ENCODE measurements around the gene PILRA.
"Not testable (repeated sequence)": the region's sequence is repeated elsewhere in the genome, so short reads cannot be mapped to it uniquely, and the experiment has no call there.

PILRA gene

DNA sequence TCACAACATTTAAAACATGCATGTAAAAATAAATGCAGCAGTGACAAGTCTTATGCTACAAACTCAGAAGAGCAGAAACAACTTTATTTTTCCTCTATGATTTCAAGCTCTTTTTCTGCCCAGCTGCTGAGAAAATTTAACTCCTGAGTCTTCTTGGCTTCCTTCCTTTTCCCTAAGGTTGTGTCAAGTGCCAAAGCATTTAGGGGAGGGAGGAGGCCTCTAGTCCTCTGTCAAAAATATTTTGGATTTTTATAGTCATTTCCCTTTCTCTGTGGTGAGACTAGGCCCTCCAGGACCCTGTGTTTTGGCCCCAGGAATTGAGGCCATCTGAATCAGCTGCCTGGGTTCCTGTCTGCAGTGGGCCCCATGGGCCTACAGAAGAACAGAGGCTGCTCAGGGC is 26.4 kb upstream of the PILRA start:
- H3K27ac ChIP-seq (ENCODE audit: low read length), result no peak overlapping the region
- H3K36me3 ChIP-seq (ENCODE audit: insufficient read depth, low read depth, low read length), result peaks cover 84% of the 10 kb centered on the region
- no peak overlapping the region for H3K4me3 ChIP-seq (ENCODE audit: low read length)
- no peaks in the 10 kb centered on the region for H3K4me1 ChIP-seq (ENCODE audit: insufficient read depth, low read length)
- H3K9me3 ChIP-seq (ENCODE audit: insufficient read depth, low read depth, low read length), result no peaks in the 10 kb centered on the region
- no peaks in the 10 kb centered on the region for H3K27me3 ChIP-seq (ENCODE audit: insufficient read depth, low read length)
- H3K9ac ChIP-seq (ENCODE audit: low read depth, low read length), result no peak overlapping the region

DNA sequence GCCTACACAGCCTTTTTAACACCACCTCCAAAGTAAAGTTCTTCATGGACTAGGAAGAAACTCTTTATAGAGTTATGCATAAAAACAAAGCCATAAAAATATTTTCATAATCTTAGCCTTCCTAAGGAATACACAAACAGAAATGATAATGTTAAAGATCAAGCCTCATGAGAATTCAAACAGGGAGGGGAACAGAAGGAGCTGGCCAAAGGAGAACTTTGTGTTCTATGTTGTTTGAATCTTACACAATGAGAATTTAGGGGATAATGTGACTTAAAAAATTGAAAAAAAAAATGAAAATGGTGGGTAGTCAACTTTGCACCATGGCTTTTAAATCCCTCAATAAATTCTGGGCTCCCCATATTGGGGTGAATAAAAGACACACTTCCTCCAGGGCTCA is 24.5 kb upstream of the PILRA start:
- Histone ChIP-seq H3K9me3 (ENCODE audit: insufficient read depth, low read depth, low read length) (no peaks in the 10 kb centered on the region), H3K4me3 (ENCODE audit: low read length) (no peak overlapping the region), H3K9ac (ENCODE audit: low read depth, low read length) (no peak overlapping the region), H3K27me3 (ENCODE audit: insufficient read depth, low read length) (no peaks in the 10 kb centered on the region), H3K27ac (ENCODE audit: low read length) (no peak overlapping the region), H3K36me3 (ENCODE audit: insufficient read depth, low read depth, low read length) (peaks cover 83% of the 10 kb centered on the region), H3K4me1 (ENCODE audit: insufficient read depth, low read length) (no peaks in the 10 kb centered on the region)

DNA sequence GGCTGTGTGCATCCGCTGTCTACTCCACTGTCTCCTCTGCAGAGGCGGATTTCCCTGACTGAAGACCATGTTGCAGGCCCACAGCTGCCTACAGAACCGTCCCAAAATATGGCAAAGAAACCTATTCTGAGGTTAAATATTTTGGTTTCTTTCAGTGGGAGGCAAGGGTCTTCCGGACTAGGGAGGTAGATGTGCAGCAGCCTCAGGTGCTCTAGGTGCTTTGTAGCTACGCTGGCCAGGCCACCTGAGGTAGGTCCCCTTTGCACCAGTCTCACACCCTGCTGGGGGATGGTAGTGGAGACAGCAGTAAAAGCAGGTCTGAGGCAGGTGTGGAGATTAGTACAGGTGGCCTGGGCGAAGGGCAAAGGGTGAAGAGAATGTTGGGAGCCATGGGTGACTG is 23.5 kb upstream of the PILRA start:
- Histone ChIP-seq H3K4me1 (ENCODE audit: insufficient read depth, low read length) (no peaks in the 10 kb centered on the region), H3K4me3 (ENCODE audit: low read length) (no peak overlapping the region), H3K27me3 (ENCODE audit: insufficient read depth, low read length) (no peaks in the 10 kb centered on the region), H3K27ac (ENCODE audit: low read length) (no peak overlapping the region), H3K9me3 (ENCODE audit: insufficient read depth, low read depth, low read length) (no peaks in the 10 kb centered on the region), H3K9ac (ENCODE audit: low read depth, low read length) (no peak overlapping the region), H3K36me3 (ENCODE audit: insufficient read depth, low read depth, low read length) (peaks cover 86% of the 10 kb centered on the region)

DNA sequence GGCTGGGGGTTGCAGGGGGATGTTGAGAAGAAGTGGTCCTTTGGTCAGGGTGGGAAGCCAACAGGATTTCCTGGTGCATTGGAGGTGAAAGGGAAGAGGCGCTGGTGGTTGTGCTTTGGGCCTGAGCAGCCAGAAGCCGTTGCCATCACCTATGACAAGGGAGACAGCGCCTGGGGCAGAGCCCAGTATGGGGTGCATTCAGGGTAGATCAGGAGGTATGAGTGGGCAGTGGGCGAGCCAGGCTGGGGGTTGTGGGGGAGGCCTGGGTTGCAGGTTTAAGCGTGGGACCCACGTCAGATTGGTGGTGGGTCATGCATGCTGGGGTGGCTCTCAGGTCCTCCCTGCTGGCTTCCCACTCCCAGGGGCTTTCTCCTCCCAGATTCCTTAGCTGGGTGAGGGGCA is 21.6 kb upstream of the PILRA start:
- H3K4me3 ChIP-seq (ENCODE audit: low read length), result no peak overlapping the region
- H3K27me3 ChIP-seq (ENCODE audit: insufficient read depth, low read length), result no peaks in the 10 kb centered on the region
- no peaks in the 10 kb centered on the region for H3K4me1 ChIP-seq (ENCODE audit: insufficient read depth, low read length)
- H3K9me3 ChIP-seq (ENCODE audit: insufficient read depth, low read depth, low read length), result no peaks in the 10 kb centered on the region
- peaks cover 85% of the 10 kb centered on the region for H3K36me3 ChIP-seq (ENCODE audit: insufficient read depth, low read depth, low read length)
- H3K27ac ChIP-seq (ENCODE audit: low read length), result no peak overlapping the region
- no peak overlapping the region for H3K9ac ChIP-seq (ENCODE audit: low read depth, low read length)

DNA sequence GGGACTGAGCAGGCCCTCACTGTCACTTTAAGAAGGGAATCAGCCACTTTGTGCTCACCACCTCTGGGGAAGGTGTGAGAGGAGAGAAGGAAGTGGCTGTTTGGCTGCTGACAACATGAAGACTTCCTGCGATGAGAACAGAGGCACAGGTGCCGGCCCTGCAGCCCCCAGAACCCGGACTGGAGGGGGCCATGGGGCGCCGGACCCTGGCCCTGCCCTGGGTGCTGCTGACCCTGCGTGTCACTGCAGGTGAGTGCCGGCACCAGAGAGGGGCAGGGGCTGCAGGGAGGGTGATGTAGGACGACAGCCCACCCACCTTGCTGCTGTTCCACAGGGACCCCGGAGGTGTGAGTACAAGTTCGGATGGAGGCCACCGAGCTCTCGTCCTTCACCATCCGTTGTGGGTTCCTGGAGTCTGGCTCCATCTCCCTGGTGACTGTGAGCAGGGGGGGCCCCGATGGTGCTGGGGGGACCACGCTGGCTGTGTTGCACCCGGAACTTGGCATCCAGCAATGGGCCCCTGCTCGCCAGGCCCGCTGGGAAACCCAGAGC is 21.0 kb upstream of the PILRA start:
- peaks cover 85% of the 10 kb centered on the region for H3K36me3 ChIP-seq (ENCODE audit: insufficient read depth, low read depth, low read length)
- not testable (repeated sequence) for H3K9ac ChIP-seq (ENCODE audit: low read depth, low read length); H3K27me3 ChIP-seq (ENCODE audit: insufficient read depth, low read length); H3K4me1 ChIP-seq (ENCODE audit: insufficient read depth, low read length); H3K27ac ChIP-seq (ENCODE audit: low read length); H3K9me3 ChIP-seq (ENCODE audit: insufficient read depth, low read depth, low read length); H3K4me3 ChIP-seq (ENCODE audit: low read length)

DNA sequence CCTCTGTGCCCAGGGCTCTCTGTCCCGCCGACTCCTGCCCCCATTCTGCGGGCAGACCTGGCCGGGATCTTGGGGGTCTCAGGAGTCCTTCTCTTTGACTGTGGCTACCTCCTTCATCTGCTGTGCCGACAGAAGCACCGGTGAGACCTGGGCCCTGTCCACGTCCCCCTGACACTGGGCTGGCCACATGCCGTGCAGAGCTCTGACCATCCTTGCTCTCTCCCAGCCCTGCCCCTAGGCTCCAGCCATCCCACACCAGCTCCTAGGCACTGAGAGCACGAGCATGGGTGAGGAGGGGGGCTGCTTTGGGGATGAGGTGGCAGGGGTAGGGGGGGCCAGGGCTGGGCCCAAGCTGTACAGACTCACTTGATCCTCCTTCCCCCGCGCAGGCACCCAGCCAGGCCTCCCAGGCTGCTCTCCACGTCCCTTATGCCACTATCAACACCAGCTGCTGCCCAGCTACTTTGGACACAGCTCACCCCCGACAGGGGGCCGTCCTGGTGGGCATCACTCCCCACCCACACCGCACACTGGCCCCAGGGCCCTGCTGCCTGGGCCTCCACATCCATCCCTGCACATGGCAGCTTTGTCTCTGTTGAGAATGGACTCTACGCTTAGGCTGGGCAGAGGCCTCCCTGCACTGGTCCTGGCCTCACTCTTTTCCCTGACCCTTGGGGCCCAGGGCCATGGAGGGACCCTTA is 20.2 kb upstream of the PILRA start:
- H3K36me3 ChIP-seq (ENCODE audit: insufficient read depth, low read depth, low read length), result peaks cover 85% of the 10 kb centered on the region
- H3K9me3 ChIP-seq (ENCODE audit: insufficient read depth, low read depth, low read length), result no peaks in the 10 kb centered on the region
- no peak overlapping the region for H3K4me3 ChIP-seq (ENCODE audit: low read length)

DNA sequence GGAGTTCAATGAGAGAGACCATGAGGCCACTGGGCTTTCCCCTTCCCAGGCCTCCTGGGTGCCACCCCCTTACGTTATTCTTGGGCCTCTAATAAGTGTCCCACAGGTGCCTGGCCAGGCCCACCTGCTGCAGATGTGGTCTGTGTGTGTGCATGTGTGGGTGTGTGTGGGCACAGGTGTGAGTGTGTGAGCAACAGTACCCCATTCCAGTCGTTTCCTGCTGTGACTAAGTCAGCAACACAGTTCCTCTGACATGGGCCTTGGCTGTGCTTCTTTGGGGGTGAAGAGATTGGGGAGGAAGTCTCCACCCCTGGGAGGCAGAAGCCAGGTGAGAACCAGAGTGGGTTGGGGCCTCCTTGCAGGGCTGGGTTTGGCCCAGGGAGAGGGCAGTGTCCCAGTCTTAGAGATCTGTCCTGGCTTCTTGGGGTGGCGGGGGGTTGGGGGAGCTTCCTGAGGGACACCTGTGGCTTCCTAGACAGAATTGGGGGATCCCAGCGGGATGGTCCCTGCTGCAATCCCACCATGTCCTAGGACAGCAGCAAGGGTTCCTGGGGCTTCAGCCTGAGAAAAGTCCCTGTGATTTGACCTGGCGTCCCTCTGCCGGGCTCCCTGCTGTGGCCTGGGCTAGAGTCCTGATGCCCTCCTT is 19.5 kb upstream of the PILRA start:
- Histone ChIP-seq H3K27me3 (ENCODE audit: insufficient read depth, low read length) (no peaks in the 10 kb centered on the region), H3K27ac (ENCODE audit: low read length) (no peak overlapping the region), H3K36me3 (ENCODE audit: insufficient read depth, low read depth, low read length) (peaks cover 88% of the 10 kb centered on the region), H3K4me3 (ENCODE audit: low read length) (no peak overlapping the region), H3K9ac (ENCODE audit: low read depth, low read length) (no peak overlapping the region), H3K9me3 (ENCODE audit: insufficient read depth, low read depth, low read length) (no peaks in the 10 kb centered on the region), H3K4me1 (ENCODE audit: insufficient read depth, low read length) (no peaks in the 10 kb centered on the region)

More for the DNA sequence above, 20.2 kb upstream of the PILRA start:
- no peaks in the 10 kb centered on the region for H3K27me3 ChIP-seq (ENCODE audit: insufficient read depth, low read length)
- H3K27ac ChIP-seq (ENCODE audit: low read length), result no peak overlapping the region
- no peaks in the 10 kb centered on the region for H3K4me1 ChIP-seq (ENCODE audit: insufficient read depth, low read length)
- H3K9ac ChIP-seq (ENCODE audit: low read depth, low read length), result no peak overlapping the region

DNA sequence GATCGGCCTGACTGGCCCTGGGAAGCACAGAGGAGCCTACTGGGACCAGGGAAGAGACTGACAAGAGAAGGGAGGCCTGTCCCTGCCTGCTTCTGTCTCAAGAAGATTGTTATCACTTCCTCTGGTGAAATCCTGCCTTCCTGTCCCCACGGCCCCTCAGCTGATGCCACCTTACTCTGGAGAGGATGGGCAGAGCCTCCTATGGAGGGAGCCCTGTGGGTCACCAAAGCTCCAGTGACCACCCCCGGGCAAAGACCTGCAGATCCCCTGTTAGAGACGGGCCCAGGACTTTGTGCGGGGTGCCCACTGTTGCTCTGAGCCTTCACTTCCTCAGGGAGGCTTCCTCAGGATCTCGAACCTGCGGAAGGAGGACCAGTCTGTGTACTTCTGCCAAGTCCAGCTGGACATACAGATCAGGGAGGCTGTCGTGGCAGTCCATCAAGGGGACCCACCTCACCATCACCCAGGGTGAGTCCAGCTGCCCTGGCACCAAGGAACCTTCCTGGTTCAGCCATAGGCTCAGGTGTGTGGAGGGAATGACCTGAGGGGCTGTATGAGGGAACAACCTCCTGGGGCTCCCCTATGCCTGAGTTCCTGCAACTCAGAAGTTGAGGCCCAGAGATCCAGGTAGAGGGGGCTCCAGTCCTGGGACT is 16.7 kb upstream of the PILRA start:
- Histone ChIP-seq H3K27ac (ENCODE audit: low read length) (no peak overlapping the region), H3K36me3 (ENCODE audit: insufficient read depth, low read depth, low read length) (peaks cover 88% of the 10 kb centered on the region), H3K4me1 (ENCODE audit: insufficient read depth, low read length) (no peaks in the 10 kb centered on the region), H3K4me3 (ENCODE audit: low read length) (no peak overlapping the region), H3K9ac (ENCODE audit: low read depth, low read length) (no peak overlapping the region), H3K27me3 (ENCODE audit: insufficient read depth, low read length) (no peaks in the 10 kb centered on the region), H3K9me3 (ENCODE audit: insufficient read depth, low read depth, low read length) (no peaks in the 10 kb centered on the region)

DNA sequence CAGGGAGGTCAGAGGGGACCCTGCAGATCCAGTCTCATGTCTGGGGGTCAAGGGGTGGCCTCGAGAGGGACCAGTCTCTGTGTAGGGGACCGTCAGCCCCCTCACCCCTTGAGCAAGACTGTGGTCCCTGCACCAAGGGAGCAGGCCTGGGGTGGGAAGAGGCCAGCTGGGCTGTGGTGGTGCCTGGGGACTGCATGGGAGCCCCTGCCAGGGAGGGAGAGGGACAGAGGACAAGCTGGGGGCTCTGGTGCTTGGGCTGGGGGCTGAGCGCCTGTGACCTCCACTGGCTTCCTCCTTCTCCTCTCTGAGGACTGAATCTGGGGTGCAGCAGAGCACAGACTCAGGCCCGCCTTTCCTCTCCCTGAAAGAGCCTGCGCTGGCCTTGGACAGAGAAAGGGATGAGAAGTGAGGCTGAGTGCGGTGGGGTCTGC is 16.1 kb upstream of the PILRA start:
- no peaks in the 10 kb centered on the region for H3K4me1 ChIP-seq (ENCODE audit: insufficient read depth, low read length)
- H3K36me3 ChIP-seq (ENCODE audit: insufficient read depth, low read depth, low read length), result peaks cover 90% of the 10 kb centered on the region
- no peaks in the 10 kb centered on the region for H3K27me3 ChIP-seq (ENCODE audit: insufficient read depth, low read length)
- no peak overlapping the region for H3K4me3 ChIP-seq (ENCODE audit: low read length)
- H3K9me3 ChIP-seq (ENCODE audit: insufficient read depth, low read depth, low read length), result no peaks in the 10 kb centered on the region
- H3K9ac ChIP-seq (ENCODE audit: low read depth, low read length), result no peak overlapping the region
- no peak overlapping the region for H3K27ac ChIP-seq (ENCODE audit: low read length)

DNA sequence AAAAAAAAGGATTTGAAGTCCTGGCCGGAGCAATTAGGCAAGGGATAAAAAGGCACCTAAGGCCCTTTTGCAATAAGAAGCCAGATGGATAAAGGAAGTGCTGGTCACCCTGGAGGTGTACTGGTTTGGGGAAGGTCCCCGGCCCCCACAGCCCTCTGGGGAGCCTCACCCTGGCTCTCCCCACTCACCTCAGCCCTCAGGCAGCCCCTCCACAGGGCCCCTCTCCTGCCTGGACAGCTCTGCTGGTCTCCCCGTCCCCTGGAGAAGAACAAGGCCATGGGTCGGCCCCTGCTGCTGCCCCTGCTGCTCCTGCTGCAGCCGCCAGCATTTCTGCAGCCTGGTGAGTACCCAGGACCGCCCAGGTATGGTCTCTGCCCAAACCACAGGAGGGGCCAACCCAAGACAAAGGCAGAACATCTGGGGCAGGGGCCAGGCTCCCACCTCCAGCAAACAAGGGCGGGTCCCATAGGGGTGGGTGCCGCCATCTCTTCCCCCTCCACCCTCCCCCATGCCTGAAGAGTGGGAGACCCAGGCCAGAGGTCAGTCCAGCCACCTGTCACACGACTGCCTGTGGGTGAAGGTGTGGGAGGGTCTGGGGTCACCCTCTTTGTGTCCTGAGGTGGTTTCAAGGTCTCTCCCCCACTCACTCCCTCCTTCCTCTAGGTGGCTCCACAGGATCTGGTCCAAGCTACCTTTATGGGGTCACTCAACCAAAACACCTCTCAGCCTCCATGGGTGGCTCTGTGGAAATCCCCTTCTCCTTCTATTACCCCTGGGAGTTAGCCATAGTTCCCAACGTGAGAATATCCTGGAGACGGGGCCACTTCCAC is 15.0 kb upstream of the PILRA start, which contains the start of gene PILRB:
Gene PILRB (plus strand): TSS at position 91 of the 830 bp plus-strand sequence. CDS start 186 bp downstream, at position 277.
- H3K36me3 ChIP-seq (ENCODE audit: insufficient read depth, low read depth, low read length), result peaks cover 93% of the 10 kb centered on the region

DNA sequence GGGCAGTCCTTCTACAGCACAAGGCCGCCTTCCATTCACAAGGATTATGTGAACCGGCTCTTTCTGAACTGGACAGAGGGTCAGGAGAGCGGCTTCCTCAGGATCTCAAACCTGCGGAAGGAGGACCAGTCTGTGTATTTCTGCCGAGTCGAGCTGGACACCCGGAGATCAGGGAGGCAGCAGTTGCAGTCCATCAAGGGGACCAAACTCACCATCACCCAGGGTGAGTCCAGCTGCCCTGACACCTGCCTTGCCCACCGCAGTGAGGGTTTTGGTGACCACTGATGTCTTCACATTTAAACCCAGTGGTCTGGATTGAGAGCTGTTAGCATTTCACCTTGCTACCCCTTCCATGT is 14.5 kb upstream of the PILRA start:
- no peaks in the 10 kb centered on the region for H3K9me3 ChIP-seq (ENCODE audit: insufficient read depth, low read depth, low read length)
- no peak overlapping the region for H3K4me3 ChIP-seq (ENCODE audit: low read length)
- no peak overlapping the region for H3K27ac ChIP-seq (ENCODE audit: low read length)
- H3K36me3 ChIP-seq (ENCODE audit: insufficient read depth, low read depth, low read length), result peaks cover 91% of the 10 kb centered on the region
- H3K4me1 ChIP-seq (ENCODE audit: insufficient read depth, low read length), result no peaks in the 10 kb centered on the region
- H3K27me3 ChIP-seq (ENCODE audit: insufficient read depth, low read length), result no peaks in the 10 kb centered on the region
- H3K9ac ChIP-seq (ENCODE audit: low read depth, low read length), result no peak overlapping the region

More for the DNA sequence above, 15.0 kb upstream of the PILRA start, which contains the start of gene PILRB:
- H3K27me3 ChIP-seq (ENCODE audit: insufficient read depth, low read length), result no peaks in the 10 kb centered on the region
- H3K4me1 ChIP-seq (ENCODE audit: insufficient read depth, low read length), result no peaks in the 10 kb centered on the region
- H3K9ac ChIP-seq (ENCODE audit: low read depth, low read length), result no peak within 1 kb of the TSS
- H3K9me3 ChIP-seq (ENCODE audit: insufficient read depth, low read depth, low read length), result no peaks in the 10 kb centered on the region
- H3K27ac ChIP-seq (ENCODE audit: low read length), result no peak within 1 kb of the TSS
- no peak within 1 kb of the TSS for H3K4me3 ChIP-seq (ENCODE audit: low read length)
